Tibial nerve (tissue), 4 donors: ENCODE results near the gene POLR3C. TPM values are rescaled to one million over a fixed set of nuclear protein-coding genes. Genes with fewer than 3 reads are reported as not detected.
A peak's percentile ranks its signal among the peaks of the same experiment; 100 is the strongest.

Experiments used
- DNase-seq, 2 donors: peaks; one replicate each; pipeline ENCODE4 v3.0.0-alpha.2; 2019; ENCODE audit warnings: low spot score in 2 of 2
- H3K27ac ChIP-seq, 4 donors: fragments of 200-600 bp; sonication (generic) in 3 of 4; one replicate each; pipeline ENCODE4 v1.5.1; 2017 to 2019; ENCODE audit warnings: mild to moderate bottlenecking in 1 of 4
- H3K27me3 ChIP-seq, 2 donors: fragments of 200-600 bp; sonication (generic) in 1 of 2; one replicate each; pipeline versions ENCODE4 v1.5.1 to v1.6.0; 2017 to 2019
- H3K36me3 ChIP-seq, 3 donors: fragments of 200-600 bp; sonication (generic); one replicate each; pipeline ENCODE4 v1.5.1; 2018 to 2019
- H3K4me1 ChIP-seq, 4 donors: fragments of 200-600 bp; sonication (generic) in 3 of 4; one replicate each; pipeline ENCODE4 v1.5.1; 2017 to 2019
- H3K4me3 ChIP-seq, 4 donors: fragments of 200-600 bp; sonication (generic) in 3 of 4; one replicate each; pipeline ENCODE4 v1.5.1; 2017 to 2019; ENCODE audit warnings: mild to moderate bottlenecking in 1 of 4, moderate library complexity in 1 of 4
- H3K9me3 ChIP-seq, 4 donors: fragments of 200-600 bp; sonication (generic) in 3 of 4; one replicate each; pipeline ENCODE4 v1.5.1; 2017 to 2019
- CTCF ChIP-seq, 5 experiments: fragments of 200-600 bp in 3 of 5; fragments of 450-650 bp in 2 of 5; sonication (generic) in 3 of 5; IDR thresholded peaks; one replicate each; pipeline ENCODE4 v1.5.1; 2016 to 2019; ENCODE audit warnings: antibody characterized with exemption in 5 of 5, mild to moderate bottlenecking in 3 of 5, moderate library complexity in 2 of 5
- EP300 ChIP-seq, 2 donors: sonication (generic); formaldehyde crosslinking; IDR thresholded peaks; one replicate each; pipeline ENCODE4 v1.6.1; 2017; ENCODE audit warnings: antibody characterized with exemption in 2 of 2, mild to moderate bottlenecking in 1 of 2
- POLR2A ChIP-seq, 2 donors: fragments of 450-650 bp; IDR thresholded peaks; one replicate each; pipeline ENCODE4 v1.6.1; 2017; ENCODE audit warnings: antibody characterized with exemption in 2 of 2, mild to moderate bottlenecking in 2 of 2, moderate library complexity in 2 of 2
- WGBS, 2 donors: methylation state at CpG; one replicate each; pipeline ENCODE4 v1.1.5; 2018; 5-methylcytosine and 5-hydroxymethylcytosine counted together
- total RNA-seq, 4 donors: library from RNA; depleted of rRNA; stranded (reverse); fragments of >200 nt; gene quantifications; one replicate each; pipeline ENCODE4 v1.1.0, GENCODE V29; 2016

POLR3C gene
- total RNA-seq, 4 donors from 2014 or later, result 25.9 to 39.6 (median 37.8) TPM

GRCh38 chr1:145871994-145872924, 48.3 kb downstream of the POLR3C start:
- no peaks in the 10 kb centered on the region for H3K27me3 ChIP-seq
- peak in 1 of 2 donors; percentile 3 for TF ChIP-seq EP300 (IDR thresholded peaks at IDR 0.05)
- TF ChIP-seq POLR2A (IDR thresholded peaks at IDR 0.05), result no peak
- TF ChIP-seq CTCF (IDR thresholded peaks at IDR 0.05), result no peak
- H3K27ac ChIP-seq, result peak overlapping the region; percentile 15 to 89 (median 80)
- peaks cover 0 to 34% (median 0%) of the 10 kb centered on the region in 4 donors for H3K4me1 ChIP-seq
- H3K36me3 ChIP-seq, result peaks cover 0 to under 1% (median 0%) of the 10 kb centered on the region in 3 donors
- WGBS, 2 donors, result 18 to 23% methylated on average over 39 to 47 of the region's 47 CpGs
- H3K4me3 ChIP-seq, result peak overlapping the region; percentile 35 to 56 (median 45)
- DNase-seq, result peak; percentile 35 to 40
- no peaks in the 10 kb centered on the region for H3K9me3 ChIP-seq

GRCh38 chr1:145874646-145875045, 50.6 kb downstream of the POLR3C start:
- DNase-seq, result no peak
- 89 to 94% methylated on average over 11 to 12 of the region's 12 CpGs for WGBS, 2 donors
- no peaks in the 10 kb centered on the region for H3K9me3 ChIP-seq
- TF ChIP-seq EP300 (IDR thresholded peaks at IDR 0.05) (no peak), CTCF (IDR thresholded peaks at IDR 0.05) (no peak), POLR2A (IDR thresholded peaks at IDR 0.05) (no peak)
- no peak overlapping the region for H3K27ac ChIP-seq
- peaks cover 0 to 24% (median 0%) of the 10 kb centered on the region in 4 donors for H3K4me1 ChIP-seq
- H3K4me3 ChIP-seq, result no peak overlapping the region
- no peaks in the 10 kb centered on the region for H3K27me3 ChIP-seq
- no peaks in the 10 kb centered on the region for H3K36me3 ChIP-seq

GRCh38 chr1:145877923-145878486, 54.0 kb downstream of the POLR3C start:
- Histone ChIP-seq H3K27ac (no peak overlapping the region), H3K4me1 (peaks cover 0 to under 1% (median 0%) of the 10 kb centered on the region in 4 donors), H3K27me3 (no peaks in the 10 kb centered on the region), H3K36me3 (no peaks in the 10 kb centered on the region), H3K9me3 (no peaks in the 10 kb centered on the region), H3K4me3 (no peak overlapping the region)
- no peak for DNase-seq
- no peak for TF ChIP-seq EP300 (IDR thresholded peaks at IDR 0.05)
- 84 to 92% methylated on average over 7 of the region's 7 CpGs for WGBS, 2 donors

- Histone ChIP-seq H3K27ac (no peak overlapping the region), H3K4me3 (no peak overlapping the region), H3K9me3 (no peaks in the 10 kb centered on the region), H3K27me3 (no peaks in the 10 kb centered on the region), H3K36me3 (no peaks in the 10 kb centered on the region), H3K4me1 (no peaks in the 10 kb centered on the region)
- no peak for TF ChIP-seq EP300 (IDR thresholded peaks at IDR 0.05)
- WGBS, 2 donors, result 77 to 85% methylated on average over 2 of the region's 2 CpGs
- DNase-seq, result no peak
These were observed 54.7 kb downstream of the POLR3C start for GRCh38 chr1:145878724-145879123.

- DNase-seq, result no peak
- Histone ChIP-seq H3K36me3 (no peaks in the 10 kb centered on the region), H3K9me3 (no peaks in the 10 kb centered on the region), H3K27me3 (no peaks in the 10 kb centered on the region), H3K27ac (no peak overlapping the region), H3K4me3 (no peak overlapping the region), H3K4me1 (no peaks in the 10 kb centered on the region)
- 48 to 49% methylated on average over 5 of the region's 5 CpGs for WGBS, 2 donors
- TF ChIP-seq POLR2A (IDR thresholded peaks at IDR 0.05) (no peak), CTCF (IDR thresholded peaks at IDR 0.05) (no peak), EP300 (IDR thresholded peaks at IDR 0.05) (no peak)
These were observed 55.8 kb downstream of the POLR3C start for GRCh38 chr1:145879775-145880174.

GRCh38 chr1:145884675-145885074, 60.7 kb downstream of the POLR3C start:
- 88 to 95% methylated on average over 1 of the region's 1 CpG for WGBS, 2 donors
- no peak for TF ChIP-seq EP300 (IDR thresholded peaks at IDR 0.05)
- TF ChIP-seq CTCF (IDR thresholded peaks at IDR 0.05), result no peak
- TF ChIP-seq POLR2A (IDR thresholded peaks at IDR 0.05), result no peak
- no peak for DNase-seq
- peaks cover 0 to 17% (median 6%) of the 10 kb centered on the region in 4 donors for H3K4me1 ChIP-seq
- no peaks in the 10 kb centered on the region for H3K9me3 ChIP-seq
- H3K36me3 ChIP-seq, result no peaks in the 10 kb centered on the region
- no peak overlapping the region for H3K4me3 ChIP-seq
- H3K27me3 ChIP-seq, result no peaks in the 10 kb centered on the region
- H3K27ac ChIP-seq, result no peak overlapping the region
